ENCODE measurements around the gene SYT17. TPM values are rescaled to one million over a fixed set of nuclear protein-coding genes. Genes with fewer than 3 reads are reported as not detected.

SYT17 gene, protein sequence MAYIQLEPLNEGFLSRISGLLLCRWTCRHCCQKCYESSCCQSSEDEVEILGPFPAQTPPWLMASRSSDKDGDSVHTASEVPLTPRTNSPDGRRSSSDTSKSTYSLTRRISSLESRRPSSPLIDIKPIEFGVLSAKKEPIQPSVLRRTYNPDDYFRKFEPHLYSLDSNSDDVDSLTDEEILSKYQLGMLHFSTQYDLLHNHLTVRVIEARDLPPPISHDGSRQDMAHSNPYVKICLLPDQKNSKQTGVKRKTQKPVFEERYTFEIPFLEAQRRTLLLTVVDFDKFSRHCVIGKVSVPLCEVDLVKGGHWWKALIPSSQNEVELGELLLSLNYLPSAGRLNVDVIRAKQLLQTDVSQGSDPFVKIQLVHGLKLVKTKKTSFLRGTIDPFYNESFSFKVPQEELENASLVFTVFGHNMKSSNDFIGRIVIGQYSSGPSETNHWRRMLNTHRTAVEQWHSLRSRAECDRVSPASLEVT
- total RNA-seq = 0.91 and 4.2 TPM in 2 replicates

GRCh38 chr16:19167710-19168370 is at the start of gene SYT17:
SYT17 (plus strand) TSS chr16:19168240; CDS start chr16:19168647, 407 bp downstream.

GRCh38 chr16:19285431-19285830 is 117.4 kb downstream of the SYT17 start, which contains the start of gene CLEC19A:
CLEC19A (plus strand) TSS chr16:19285731; CDS start chr16:19285852, 121 bp downstream.

Other genes starting within 250 kb of the SYT17 start
- gene SMG1, start 241.8 kb upstream of the SYT17 start, total RNA-seq = 53.3 and 58.7 TPM in 2 replicates
- gene TMC7, start 184.3 kb upstream of the SYT17 start, total RNA-seq = 2.6 and 3.5 TPM in 2 replicates
- 18.2 and 19.5 TPM in 2 replicates for gene COQ7, start 100.6 kb upstream of the SYT17 start, total RNA-seq
- gene ITPRIPL2, start 54.3 kb upstream of the SYT17 start, total RNA-seq = 33.9 and 43.2 TPM in 2 replicates
- gene CLEC19A, start 117.5 kb downstream of the SYT17 start, total RNA-seq = not detected in 2 replicates
- not detected in 2 replicates for gene TMC5, start 249.6 kb downstream of the SYT17 start, total RNA-seq

Measured in epithelial cell of umbilical artery (primary cell).